Stomach (tissue), 9 donors: ENCODE data around the gene CHRNB4. TPM values are rescaled to one million over a fixed set of nuclear protein-coding genes. Genes with fewer than 3 reads are reported as not detected.

ENCODE experiments used
- DNase-seq, 2 donors: peaks; one replicate each; pipeline versions ENCODE4 v3.0.0 to v3.0.0-alpha.2; 2013 to 2019
- H3K27ac ChIP-seq, 5 donors: fragments of 200-600 bp in 4 of 5; sonication (generic) in 4 of 5; one replicate each; pipeline ENCODE4 v1.5.1; 2013 to 2019; ENCODE audit warnings: mild to moderate bottlenecking in 1 of 5, moderate library complexity in 1 of 5
- H3K27me3 ChIP-seq, 3 donors: fragments of 200-600 bp; sonication (generic); one replicate each; pipeline ENCODE4 v1.5.1; 2017 to 2019; ENCODE audit warnings: mixed run types in 1 of 3
- H3K36me3 ChIP-seq, 4 donors: fragments of 200-600 bp; sonication (generic); 1 replicate in 3 of 4; 2 replicates in 1 of 4; pipeline ENCODE4 v1.5.1; 2016 to 2019
- H3K4me1 ChIP-seq, 4 donors: fragments of 200-600 bp; sonication (generic); one replicate each; pipeline ENCODE4 v1.5.1; 2016 to 2019
- H3K4me3 ChIP-seq, 4 donors: fragments of 200-600 bp; sonication (generic) in 3 of 4; one replicate each; pipeline ENCODE4 v1.5.1; 2016 to 2019; ENCODE audit warnings: mild to moderate bottlenecking in 1 of 4
- H3K9me3 ChIP-seq, 4 donors: fragments of 200-600 bp; sonication (generic); one replicate each; pipeline ENCODE4 v1.5.1; 2016 to 2019
- EP300 ChIP-seq: sonication (generic); formaldehyde crosslinking; IDR thresholded peaks from one replicate; pipeline ENCODE4 v1.6.1; 2017; ENCODE audit warnings: antibody characterized with exemption
- POLR2A ChIP-seq, 4 donors: fragments of 450-650 bp; IDR thresholded peaks; one replicate each; pipeline ENCODE4 v1.6.1; 2016; ENCODE audit warnings: antibody characterized with exemption in 4 of 4, control low read depth in 2 of 4, mild to moderate bottlenecking in 1 of 4, moderate library complexity in 1 of 4
- POLR2AphosphoS5 ChIP-seq, 3 donors: sonication (generic); formaldehyde crosslinking; IDR thresholded peaks; one replicate each; pipeline ENCODE4 v1.6.1; 2016; ENCODE audit warnings: antibody characterized with exemption in 3 of 3
- WGBS, 5 donors: extraction: QIAGEN DNeasy Blood & Tissue Kit in 3 of 5; methylation state at CpG; one replicate each; pipeline versions ENCODE4 v1.1.5 to v1.1.7; 2013 to 2018; 5-methylcytosine and 5-hydroxymethylcytosine counted together
- intact Hi-C: fragments of 100-400 bp; cut with DNase I; formaldehyde crosslinking; loops from one replicate; pipeline ENCODE4 v1.15.1; 2023; ENCODE audit warnings: low total_unique reads
- polyA plus RNA-seq, 3 donors: library from polyadenylated mRNA; stranded (reverse); fragments of 200-250 nt; gene quantifications; one replicate each; pipeline ENCODE4 v1.2.3, GENCODE V29; 2013
- total RNA-seq, 5 donors: library from RNA; depleted of rRNA; stranded (reverse); fragments of >200 nt; gene quantifications; one replicate each; pipeline versions ENCODE4 v1.1.0 to v1.2.3, GENCODE V29; 2014 to 2016
- TF ChIP-seq, protein P1 (sequence below), 7 experiments: fragments of 450-650 bp in 4 of 7; fragments of 200-600 bp in 3 of 7; sonication (generic) in 3 of 7; IDR thresholded peaks; one replicate each; pipeline ENCODE4 v1.5.1; 2016 to 2019; ENCODE audit warnings: antibody characterized with exemption in 7 of 7, control low read depth in 2 of 7, mild to moderate bottlenecking in 1 of 7
- donor health status: healthy with polysubstance abuse.
- donor health status: Bipolar disorder and iron deficiency.
- donor health status: healthy.

The CHRNB4 gene
- total and polyA plus RNA-seq, 8 donors: 0.78 TPM; not detected in 7

GRCh38 chr15:78667578-78668236 lies 26.7 kb upstream of the CHRNB4 start:
- intact Hi-C loops: no loop called here
- peaks cover 0 to 10% (median 0%) of the 10 kb centered on the region in 3 donors for H3K27me3 ChIP-seq
- peaks cover 0 to 6% (median 2%) of the 10 kb centered on the region in 4 donors for H3K4me1 ChIP-seq
- H3K9me3 ChIP-seq: no peaks in the 10 kb centered on the region
- TF ChIP-seq POLR2A (IDR thresholded peaks at IDR 0.05): no peak
- no peak for TF ChIP-seq EP300
- no peak for TF ChIP-seq POLR2AphosphoS5 (IDR thresholded peaks at IDR 0.05)
- TF ChIP-seq, protein P1, sequence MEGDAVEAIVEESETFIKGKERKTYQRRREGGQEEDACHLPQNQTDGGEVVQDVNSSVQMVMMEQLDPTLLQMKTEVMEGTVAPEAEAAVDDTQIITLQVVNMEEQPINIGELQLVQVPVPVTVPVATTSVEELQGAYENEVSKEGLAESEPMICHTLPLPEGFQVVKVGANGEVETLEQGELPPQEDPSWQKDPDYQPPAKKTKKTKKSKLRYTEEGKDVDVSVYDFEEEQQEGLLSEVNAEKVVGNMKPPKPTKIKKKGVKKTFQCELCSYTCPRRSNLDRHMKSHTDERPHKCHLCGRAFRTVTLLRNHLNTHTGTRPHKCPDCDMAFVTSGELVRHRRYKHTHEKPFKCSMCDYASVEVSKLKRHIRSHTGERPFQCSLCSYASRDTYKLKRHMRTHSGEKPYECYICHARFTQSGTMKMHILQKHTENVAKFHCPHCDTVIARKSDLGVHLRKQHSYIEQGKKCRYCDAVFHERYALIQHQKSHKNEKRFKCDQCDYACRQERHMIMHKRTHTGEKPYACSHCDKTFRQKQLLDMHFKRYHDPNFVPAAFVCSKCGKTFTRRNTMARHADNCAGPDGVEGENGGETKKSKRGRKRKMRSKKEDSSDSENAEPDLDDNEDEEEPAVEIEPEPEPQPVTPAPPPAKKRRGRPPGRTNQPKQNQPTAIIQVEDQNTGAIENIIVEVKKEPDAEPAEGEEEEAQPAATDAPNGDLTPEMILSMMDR (IDR thresholded peaks at IDR 0.05): no peak
- H3K4me3 ChIP-seq: no peak overlapping the region
- WGBS, 5 donors: 82 to 90% (median 89%) methylated on average over 8 of the region's 8 CpGs
- no peak overlapping the region for H3K27ac ChIP-seq
- no peaks in the 10 kb centered on the region for H3K36me3 ChIP-seq
- no peak for DNase-seq

DNA sequence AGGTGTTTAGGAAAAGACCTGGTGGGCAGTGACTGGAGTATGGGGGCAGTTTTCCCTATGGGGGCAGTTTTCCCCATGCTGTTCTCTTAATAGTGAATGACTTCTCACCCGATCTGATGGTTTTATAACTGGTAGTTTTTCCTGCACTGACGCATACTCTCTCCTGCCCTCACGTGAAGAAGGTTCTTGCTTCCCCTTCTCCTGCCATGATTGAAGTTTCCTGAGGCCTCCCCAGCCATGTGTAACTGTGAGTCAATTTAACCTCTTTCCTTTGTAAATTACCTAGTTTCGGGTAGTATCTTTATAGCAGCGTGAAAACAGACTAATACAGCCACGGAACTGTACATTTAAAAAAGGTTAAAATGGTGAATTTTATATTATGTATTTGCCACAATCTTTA lies 25.0 kb upstream of the CHRNB4 start:
- TF ChIP-seq POLR2AphosphoS5 (IDR thresholded peaks at IDR 0.05): no peak
- TF ChIP-seq POLR2A (IDR thresholded peaks at IDR 0.05): no peak
- no peak for TF ChIP-seq EP300
- TF ChIP-seq, protein P1 (IDR thresholded peaks at IDR 0.05): no peak
- 87 to 93% (median 89%) methylated on average over 6 of the region's 6 CpGs for WGBS, 5 donors
- H3K4me1 ChIP-seq: no peaks in the 10 kb centered on the region
- H3K27me3 ChIP-seq: peaks cover 0 to 18% (median 0%) of the 10 kb centered on the region in 3 donors
- intact Hi-C loops: no loop called here
- no peak for DNase-seq
- no peaks in the 10 kb centered on the region for H3K9me3 ChIP-seq
- no peak overlapping the region for H3K4me3 ChIP-seq
- H3K27ac ChIP-seq: no peak overlapping the region
- H3K36me3 ChIP-seq: no peaks in the 10 kb centered on the region

DNA sequence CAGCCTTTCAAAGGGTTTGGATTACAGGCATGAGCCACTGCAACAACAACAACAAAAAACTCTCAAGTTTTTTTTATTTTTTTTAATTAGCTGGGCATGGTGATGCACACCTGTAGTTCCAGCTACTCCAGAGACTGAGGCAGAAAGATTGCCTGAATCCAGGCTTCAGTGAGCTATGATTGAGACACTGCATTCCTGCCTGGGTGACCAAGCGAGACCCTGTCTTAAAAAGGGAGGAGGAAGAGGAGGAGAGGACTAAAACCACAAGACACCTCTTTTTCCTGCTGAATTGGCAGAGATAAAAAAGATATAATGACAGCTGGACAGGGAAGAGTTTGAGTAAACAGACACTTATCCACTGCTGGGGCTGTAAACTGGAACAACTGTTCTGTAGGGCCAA lies 22.7 kb upstream of the CHRNB4 start:
- Histone ChIP-seq H3K4me1 (no peaks in the 10 kb centered on the region), H3K27ac (no peak overlapping the region), H3K9me3 (no peaks in the 10 kb centered on the region), H3K27me3 (peaks cover 0 to 23% (median 0%) of the 10 kb centered on the region in 3 donors), H3K4me3 (no peak overlapping the region), H3K36me3 (no peaks in the 10 kb centered on the region)
- TF ChIP-seq, protein P1 (IDR thresholded peaks at IDR 0.05): no peak
- TF ChIP-seq POLR2A (IDR thresholded peaks at IDR 0.05) (no peak), POLR2AphosphoS5 (IDR thresholded peaks at IDR 0.05) (no peak), EP300 (no peak)
- DNase-seq: no peak
- intact Hi-C loops: no loop called here
- 61 to 83% (median 75%) methylated on average over 1 of the region's 1 CpG for WGBS, 5 donors

GRCh38 chr15:78662028-78662427 lies 21.0 kb upstream of the CHRNB4 start:
- WGBS, 5 donors: 64 to 72% (median 69%) methylated on average over 5 of the region's 5 CpGs

More at GRCh38 chr15:78662028-78662427, 21.0 kb upstream of the CHRNB4 start:
- no peak for DNase-seq
- H3K27me3 ChIP-seq: peaks cover 0 to 16% (median 0%) of the 10 kb centered on the region in 3 donors
- H3K4me1 ChIP-seq: no peaks in the 10 kb centered on the region
- no peak for TF ChIP-seq POLR2AphosphoS5 (IDR thresholded peaks at IDR 0.05)
- TF ChIP-seq, protein P1 (IDR thresholded peaks at IDR 0.05): no peak
- H3K36me3 ChIP-seq: no peaks in the 10 kb centered on the region
- no peak overlapping the region for H3K4me3 ChIP-seq
- H3K9me3 ChIP-seq: no peaks in the 10 kb centered on the region
- no peak overlapping the region for H3K27ac ChIP-seq
- intact Hi-C loops: no loop called here
